Testis (tissue), 2 donors: ENCODE measurements around the gene TUT4.

ENCODE experiments used
- CTCF ChIP-seq, 3 experiments: fragments of 450-650 bp in 2 of 3; fragments of 200-600 bp in 1 of 3; sonication (generic) in 1 of 3; IDR thresholded peaks; one replicate each; pipeline ENCODE4 v1.5.1; 2016 to 2019; ENCODE audit warnings: antibody characterized with exemption in 3 of 3, mild to moderate bottlenecking in 2 of 3, moderate library complexity in 1 of 3
- POLR2A ChIP-seq: fragments of 450-650 bp; IDR thresholded peaks from one replicate; pipeline ENCODE4 v1.6.1; 2017; ENCODE audit warnings: antibody characterized with exemption, mild to moderate bottlenecking, moderate library complexity

- TF ChIP-seq CTCF (IDR thresholded peaks at IDR 0.05), result no peak
- no peak for TF ChIP-seq POLR2A
Measured at GRCh38 chr1:52473039-52473438, 79.9 kb downstream of the TUT4 start.
